ENCODE data around the gene MDGA2.

The MDGA2 gene

GRCh38 chr14:47606566-47606965 lies 68.8 kb downstream of the MDGA2 start:
- DNase-seq: no peak

- no peak for DNase-seq
Measured at GRCh38 chr14:47596860-47597259, 78.5 kb downstream of the MDGA2 start.

- DNase-seq: no peak
Measured at GRCh38 chr14:47596232-47596631, 79.2 kb downstream of the MDGA2 start.

DNA sequence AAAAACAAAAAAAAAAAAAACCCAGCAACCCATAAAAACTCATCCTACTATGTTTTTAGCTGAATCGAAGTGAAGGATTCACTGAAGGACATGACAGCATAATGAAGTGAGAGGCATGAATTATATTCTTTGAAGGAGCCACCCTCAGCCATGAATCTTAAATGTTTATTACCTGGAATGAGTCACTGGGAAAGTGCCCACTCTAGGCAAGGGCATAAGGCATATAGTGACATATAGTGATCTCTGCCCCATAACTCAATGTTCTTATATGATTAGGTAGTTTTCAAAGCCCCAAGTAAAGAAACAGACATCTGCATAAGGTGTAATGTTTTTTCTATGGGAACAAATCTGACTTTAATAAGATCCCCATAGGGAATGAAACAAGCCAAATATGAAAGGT lies 79.9 kb downstream of the MDGA2 start:
- no peak for DNase-seq

DNA sequence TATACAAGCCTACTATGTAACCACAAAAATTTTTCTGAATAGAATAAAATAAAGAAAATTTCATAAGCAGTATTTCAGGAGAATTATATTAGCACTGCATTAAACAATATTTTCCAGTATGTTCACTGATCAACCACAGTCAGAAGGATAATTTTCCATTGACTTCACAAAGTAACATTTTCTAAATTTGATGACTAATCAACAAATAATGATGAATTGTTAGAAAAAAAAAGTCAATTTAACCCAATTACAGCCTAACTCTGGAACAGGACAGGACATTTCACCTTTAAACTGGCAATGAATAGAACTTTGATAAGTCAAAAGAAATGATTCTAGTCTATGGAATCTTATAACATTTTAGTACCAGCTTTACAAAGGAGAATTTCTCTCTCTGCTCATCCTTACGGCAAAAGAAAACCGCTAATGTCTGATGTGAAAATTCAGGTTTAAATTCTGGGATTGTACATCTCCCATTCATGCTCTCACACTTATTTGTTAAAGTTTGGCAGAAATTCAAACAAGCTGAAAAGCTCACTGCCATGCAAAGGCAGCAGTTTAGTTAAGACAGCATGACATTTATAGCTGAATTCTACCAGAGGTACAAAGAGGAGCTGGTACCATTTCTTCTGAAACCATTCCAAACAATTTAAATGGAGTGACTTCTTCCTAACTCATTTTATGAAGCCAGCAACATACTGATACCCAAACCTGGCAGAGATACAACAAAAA lies 84.5 kb downstream of the MDGA2 start:
- DNase-seq: no peak

DNA sequence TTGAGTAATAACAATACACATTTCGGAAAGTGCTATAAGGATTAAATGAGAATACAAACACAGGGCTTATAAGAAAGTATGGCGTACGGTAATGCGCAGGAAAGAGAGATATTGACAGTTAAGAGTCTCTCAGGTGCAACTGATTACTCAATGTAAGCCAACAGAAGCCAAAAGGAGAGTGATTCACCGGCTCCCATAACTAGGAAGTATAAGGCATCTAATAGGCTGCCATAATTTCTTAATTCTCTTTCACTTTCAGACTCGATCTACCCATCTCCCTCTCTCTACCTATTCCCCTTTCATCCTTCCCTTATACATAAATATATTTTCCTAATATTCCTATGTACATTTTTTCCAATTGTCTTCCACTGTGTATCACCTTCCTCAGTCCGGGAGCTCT lies 90.0 kb downstream of the MDGA2 start:
- no peak for DNase-seq

DNA sequence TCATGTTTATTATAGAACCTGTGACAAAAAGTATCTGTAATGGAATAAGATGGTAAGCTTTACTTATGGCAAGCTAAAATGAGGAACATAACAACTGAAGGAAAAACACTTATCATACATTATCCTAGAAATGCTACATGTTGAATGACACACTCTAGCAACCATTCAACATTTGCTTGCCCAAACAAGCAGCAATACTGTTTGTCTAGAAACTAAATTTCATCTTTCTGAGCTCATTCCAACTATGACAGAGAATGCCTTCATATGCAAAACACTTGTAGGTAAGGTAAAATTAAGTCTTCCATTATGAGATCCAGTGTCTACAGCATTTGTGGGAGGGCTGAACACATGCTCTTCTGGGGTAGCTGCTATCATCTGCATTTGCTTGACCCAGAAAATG lies 108.1 kb downstream of the MDGA2 start:
- no peak for DNase-seq

- DNase-seq: no peak
Measured at GRCh38 chr14:47557894-47558293, 117.5 kb downstream of the MDGA2 start.

DNA sequence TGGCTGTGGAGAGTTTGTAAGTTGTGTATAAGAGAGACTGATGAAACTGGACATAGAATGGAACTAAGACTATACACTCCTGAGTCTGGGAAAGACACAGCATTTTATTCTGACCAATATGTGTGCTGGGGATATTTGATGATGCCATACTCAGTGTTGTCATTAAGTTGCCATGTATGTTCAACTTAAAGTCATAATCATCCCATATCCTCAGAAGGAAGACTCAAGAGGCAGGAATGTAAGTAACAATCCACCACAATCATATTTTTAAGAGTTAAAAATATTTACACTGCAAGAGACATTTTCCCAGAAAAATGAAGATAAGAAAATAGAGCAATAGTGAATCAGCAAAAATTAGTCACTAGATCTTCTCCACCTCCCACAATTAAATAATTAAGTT lies 120.1 kb downstream of the MDGA2 start:
- no peak for DNase-seq

GRCh38 chr14:47549886-47550285 lies 125.5 kb downstream of the MDGA2 start:
- no peak for DNase-seq

DNA sequence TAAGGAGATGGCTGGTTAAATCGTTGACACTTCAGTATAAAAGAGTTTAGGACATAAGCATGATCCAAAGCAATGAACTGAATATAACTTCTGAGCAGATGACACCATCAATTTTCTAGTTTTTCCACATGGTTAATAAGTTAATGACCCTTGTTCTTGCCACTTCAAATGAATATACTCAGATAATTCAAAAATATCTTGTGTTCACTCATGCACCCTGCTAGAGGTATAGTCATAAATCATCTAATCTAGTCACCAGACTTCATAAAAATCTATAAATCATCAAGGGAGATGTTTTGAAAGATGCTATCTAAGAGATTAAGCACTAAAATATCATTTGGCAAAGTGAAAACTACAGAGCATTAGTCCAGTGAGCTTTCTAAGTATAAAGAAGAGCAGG lies 131.9 kb downstream of the MDGA2 start:
- DNase-seq: no peak

GRCh38 chr14:47541662-47542061 lies 133.7 kb downstream of the MDGA2 start:
- DNase-seq: no peak

GRCh38 chr14:47539031-47539461 lies 136.4 kb downstream of the MDGA2 start:
- DNase-seq: no peak

- DNase-seq: no peak
Measured at GRCh38 chr14:47536341-47536740, 139.1 kb downstream of the MDGA2 start.

- no peak for DNase-seq
Measured at GRCh38 chr14:47526591-47527244, 148.7 kb downstream of the MDGA2 start.

GRCh38 chr14:47524524-47524923 lies 150.9 kb downstream of the MDGA2 start:
- no peak for DNase-seq

DNA sequence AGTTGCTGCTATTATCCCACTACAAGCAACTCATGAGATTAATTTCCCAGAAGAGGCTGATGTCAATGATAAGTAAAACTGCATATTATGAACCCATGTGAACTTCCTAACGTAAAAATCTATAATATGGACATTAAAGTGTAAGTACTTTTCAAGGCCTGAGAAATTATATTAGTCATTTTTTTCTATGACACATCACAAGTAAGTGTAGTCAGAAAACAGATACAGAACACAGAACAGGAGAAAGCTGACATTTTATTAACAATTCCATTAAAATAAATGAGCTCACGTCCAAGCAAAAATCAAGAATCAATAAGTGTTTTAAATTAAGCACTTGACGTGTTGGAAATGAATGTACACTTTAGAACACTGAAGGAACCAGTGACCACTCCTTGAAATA lies 155.0 kb downstream of the MDGA2 start:
- no peak for DNase-seq

GRCh38 chr14:47511829-47512228 lies 163.6 kb downstream of the MDGA2 start:
- DNase-seq: no peak

DNA sequence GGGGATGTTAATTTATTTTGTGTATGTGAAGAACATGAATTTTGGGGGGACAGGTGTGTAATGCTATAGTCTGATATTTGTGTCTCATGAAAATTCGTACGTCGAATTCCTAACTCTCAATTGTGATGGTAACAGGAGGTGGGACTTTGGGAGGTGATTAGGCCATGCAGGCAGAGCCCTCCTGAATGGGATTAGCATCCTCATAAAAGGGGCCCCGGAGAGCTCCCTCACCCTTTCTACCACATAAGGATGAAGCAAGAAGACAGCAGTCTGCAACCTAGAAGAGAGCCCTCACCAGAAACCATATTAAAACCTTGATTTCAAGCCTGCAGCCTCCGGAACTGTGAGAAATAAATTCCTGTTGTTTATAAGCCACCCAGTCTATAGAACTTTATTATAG lies 165.4 kb downstream of the MDGA2 start:
- no peak for DNase-seq

DNA sequence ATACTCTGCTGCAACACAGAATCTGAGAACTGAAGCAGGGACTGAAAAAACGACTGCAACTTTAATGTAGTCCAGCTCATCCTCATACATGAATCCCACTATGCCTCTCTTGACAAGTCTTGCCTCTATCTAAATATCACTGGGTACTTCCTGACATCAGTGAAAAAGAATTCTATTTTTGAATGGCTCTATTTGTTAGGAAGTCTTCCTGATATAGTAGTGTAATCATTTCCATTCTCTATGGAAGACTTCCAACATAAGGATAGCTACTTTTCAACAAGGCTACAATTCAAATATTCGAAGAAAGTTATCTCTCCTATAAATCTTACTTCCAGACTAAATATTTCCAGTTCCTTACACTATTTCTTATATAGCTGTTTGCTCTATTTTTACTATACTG lies 167.5 kb downstream of the MDGA2 start:
- no peak for DNase-seq

GRCh38 chr14:47500369-47500768 lies 175.0 kb downstream of the MDGA2 start:
- DNase-seq: no peak

DNA sequence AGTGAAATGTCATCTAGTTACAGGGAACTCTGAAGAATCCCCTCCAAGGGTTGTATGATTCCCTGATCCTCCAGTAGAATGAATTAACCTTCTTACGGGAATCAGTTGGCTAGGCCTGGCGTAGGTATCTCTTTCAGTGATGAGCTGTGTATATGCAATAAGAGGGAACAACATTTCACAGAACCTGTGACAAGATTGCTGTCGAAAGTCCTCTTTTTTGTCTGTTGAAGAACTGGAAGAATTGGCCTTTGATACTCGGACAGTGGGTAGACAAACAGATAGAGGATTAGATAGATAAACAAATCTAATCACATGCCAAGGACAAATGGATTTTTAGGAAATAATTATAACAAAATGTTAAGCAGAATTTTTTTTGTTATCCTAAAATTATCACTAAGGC lies 184.6 kb downstream of the MDGA2 start:
- DNase-seq: no peak

- no peak for DNase-seq
Measured at GRCh38 chr14:47490353-47490752, 185.1 kb downstream of the MDGA2 start.

DNA sequence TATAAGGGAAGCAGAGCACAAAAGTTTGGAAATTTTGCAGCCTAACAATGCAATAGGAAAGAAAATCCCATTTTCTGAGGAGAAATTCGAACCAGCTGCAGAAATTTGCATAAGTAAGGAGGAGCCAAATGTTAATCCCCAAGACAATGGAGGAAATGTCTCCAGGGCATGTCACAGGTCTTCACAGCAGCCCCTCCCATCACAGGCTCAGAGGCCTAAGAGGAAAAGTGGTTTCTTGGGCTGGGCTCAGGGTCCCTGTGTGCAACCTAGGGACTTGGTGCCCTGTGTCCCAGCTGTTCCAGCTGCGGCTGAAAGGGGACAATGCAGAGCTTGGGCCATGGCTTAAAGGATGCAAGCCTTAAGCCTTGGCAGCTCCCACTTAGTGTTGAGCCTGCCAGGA lies 190.0 kb downstream of the MDGA2 start:
- no peak for DNase-seq

GRCh38 chr14:47483449-47483848 lies 192.0 kb downstream of the MDGA2 start:
- no peak for DNase-seq

Data from NCI-H2029 (cell line).